ENCODE results near the gene C2CD4B.

GRCh38 chr15:62190675-62191074 lies 25.6 kb upstream of the C2CD4B start:
- TF ChIP-seq MXD4 (CRISPR knock-in tag; IDR thresholded peaks at IDR 0.05) (no peak), CTCF (CRISPR knock-in tag; IDR thresholded peaks at IDR 0.05) (no peak), JUND (CRISPR knock-in tag; IDR thresholded peaks at IDR 0.05) (no peak), ATF3 (CRISPR knock-in tag; IDR thresholded peaks at IDR 0.05) (no peak), USF2 (IDR thresholded peaks at IDR 0.05; ENCODE audit: low read depth, low read length) (no peak), USF2 (CRISPR knock-in tag; IDR thresholded peaks at IDR 0.05; ENCODE audit: borderline replicate concordance) (no peak), CHD2 (IDR thresholded peaks at IDR 0.05; ENCODE audit: low read depth, low read length) (no peak), FOXA3 (CRISPR knock-in tag; IDR thresholded peaks at IDR 0.05) (no peak), ATF5 (CRISPR knock-in tag; IDR thresholded peaks at IDR 0.05; ENCODE audit: low read depth) (no peak), MED1 (CRISPR knock-in tag; IDR thresholded peaks at IDR 0.05) (no peak), THAP7 (CRISPR knock-in tag; IDR thresholded peaks at IDR 0.05) (no peak)
